HepG2 (cell line): ENCODE results near the gene CYP11A1. TPM values are rescaled to one million over a fixed set of nuclear protein-coding genes. Genes with fewer than 3 reads are reported as not detected.
A peak's percentile ranks its signal among the peaks of the same experiment; 100 is the strongest.

Experiments used
- FOSL1 ChIP-seq: sonication (generic); formaldehyde crosslinking; IDR thresholded peaks from 2 replicates; pipeline ENCODE4 v1.9.0; 2021; ENCODE audit warnings: missing genetic modification reagents, borderline replicate concordance
- FOXM1 ChIP-seq: sonication (generic); formaldehyde crosslinking; IDR thresholded peaks from 2 replicates; pipeline ENCODE4 v1.5.0; 2020; ENCODE audit warnings: missing genetic modification reagents
- HNRNPK ChIP-seq: fragments of 200-400 bp; formaldehyde crosslinking; IDR thresholded peaks from 2 replicates; pipeline ENCODE4 v1.6.1; 2018; ENCODE audit warnings: low read length, low read depth, moderate library complexity, mild to moderate bottlenecking; ENCODE audit not compliant: poor library complexity, severe bottlenecking
- HOMEZ ChIP-seq: IDR thresholded peaks from 2 replicates; pipeline ENCODE4 v1.6.1; 2016; ENCODE audit warnings: low read depth
- MTF2 ChIP-seq: sonication (generic); formaldehyde crosslinking; IDR thresholded peaks from 2 replicates; pipeline ENCODE4 v1.5.0; 2020; ENCODE audit warnings: missing genetic modification reagents, borderline replicate concordance
- PHF8 ChIP-seq: sonication (generic); formaldehyde crosslinking; IDR thresholded peaks from 2 replicates; pipeline ENCODE4 v1.5.0; 2020; ENCODE audit warnings: missing genetic modification reagents
- PRMT3 ChIP-seq: sonication (generic); formaldehyde crosslinking; IDR thresholded peaks from 2 replicates; pipeline ENCODE4 v1.8.1; 2022; ENCODE audit warnings: low read depth, mild to moderate bottlenecking, moderate library complexity, missing genetic modification reagents, borderline replicate concordance
- RBM39 ChIP-seq: fragments of 200-400 bp; formaldehyde crosslinking; IDR thresholded peaks from one replicate; pipeline ENCODE4 v1.6.1; 2018; ENCODE audit warnings: antibody characterized with exemption, mild to moderate bottlenecking, low read depth, low read length; ENCODE audit not compliant: poor library complexity, severe bottlenecking
- SP5 ChIP-seq: IDR thresholded peaks from 2 replicates; pipeline ENCODE4 v1.6.1; 2016; ENCODE audit warnings: low read depth, borderline replicate concordance
- SUZ12 ChIP-seq: fragments of 150-350 bp; IDR thresholded peaks from 2 replicates; pipeline ENCODE4 v1.6.1; 2014; ENCODE audit warnings: low read depth, low read length
- TFE3 ChIP-seq: IDR thresholded peaks from 2 replicates; pipeline ENCODE4 v1.6.1; 2016
- THAP8 ChIP-seq: sonication (generic); formaldehyde crosslinking; IDR thresholded peaks from 2 replicates; pipeline ENCODE4 v1.5.1; 2020; ENCODE audit warnings: missing genetic modification reagents, mild to moderate bottlenecking, borderline replicate concordance
- TIGD3 ChIP-seq: sonication (generic); formaldehyde crosslinking; IDR thresholded peaks from 2 replicates; pipeline ENCODE4 v1.5.1; 2020; ENCODE audit warnings: mild to moderate bottlenecking, missing genetic modification reagents, borderline replicate concordance
- XRCC5 ChIP-seq: fragments of 200-400 bp; formaldehyde crosslinking; optimal IDR thresholded peaks from 2 replicates; pipeline ENCODE3; 2017; ENCODE audit warnings: mild to moderate bottlenecking, low read length
- ZBTB10 ChIP-seq: sonication (generic); formaldehyde crosslinking; IDR thresholded peaks from 2 replicates; pipeline ENCODE4 v1.4.0; 2020; ENCODE audit warnings: missing genetic modification reagents, borderline replicate concordance
- ZMAT5 ChIP-seq: sonication (generic); formaldehyde crosslinking; IDR thresholded peaks from 2 replicates; pipeline ENCODE4 v1.5.0; 2020; ENCODE audit warnings: mild to moderate bottlenecking, low read depth, missing genetic modification reagents, borderline replicate concordance
- ZNF501 ChIP-seq: sonication (generic); formaldehyde crosslinking; IDR thresholded peaks from 2 replicates; pipeline ENCODE4 v1.5.1; 2020; ENCODE audit warnings: mild to moderate bottlenecking, moderate library complexity, missing genetic modification reagents
- ZNF576 ChIP-seq: sonication (generic); formaldehyde crosslinking; IDR thresholded peaks from 2 replicates; pipeline ENCODE4 v1.4.0; 2020; ENCODE audit warnings: mild to moderate bottlenecking, missing genetic modification reagents
- ZSCAN21 ChIP-seq: sonication (generic); formaldehyde crosslinking; IDR thresholded peaks from 2 replicates; pipeline ENCODE4 v1.8.0; 2022; ENCODE audit warnings: mild to moderate bottlenecking, missing genetic modification reagents, moderate library complexity, borderline replicate concordance
- polyA plus RNA-seq, 8 experiments: library from polyadenylated mRNA; depleted of rRNA in 3 of 8; stranded (reverse) in 7 of 8; unstranded in 1 of 8; fragments of >200 nt; fragmentation: Illumina TruSeq in 4 of 8; extraction: Trizol in 4 of 8; gene quantifications; 2 replicates each; pipeline versions ENCODE4 v1.2.1 to v1.2.3, GENCODE V29; 2011 to 2016; ENCODE audit warnings: low read depth in 4 of 8, missing spikeins in 1 of 8, mixed read lengths in 1 of 8; ENCODE audit not compliant: insufficient read depth in 1 of 8
- total RNA-seq, 5 experiments: library from RNA; depleted of rRNA; stranded (reverse); fragments of >200 nt; fragmentation: Illumina TruSeq; extraction: Trizol; gene quantifications; 2 replicates each; pipeline ENCODE4 v1.2.3, GENCODE V29; 2016; ENCODE audit warnings: low read depth in 1 of 5

The CYP11A1 gene
- total and polyA plus RNA-seq, 2 of the 13 experiments (the other 11 are each of a cell fraction or from before 2014, with no cell fraction given): 0.66 to 0.92 TPM

- TF ChIP-seq THAP8 (CRISPR knock-in tag) (no peak), ZNF576 (CRISPR knock-in tag) (no peak), ZMAT5 (CRISPR knock-in tag) (no peak), HNRNPK (no peak), ZBTB10 (no peak), FOSL1 (CRISPR knock-in tag) (no peak), MTF2 (no peak), XRCC5 (peak; percentile 70), TFE3 (CRISPR knock-in tag) (peak; percentile 61; the same call in 1 of the 2 replicates), TIGD3 (CRISPR knock-in tag) (no peak), RBM39 (peak; percentile 75), ZSCAN21 (CRISPR knock-in tag) (no peak), SUZ12 (no peak), ZNF501 (CRISPR knock-in tag) (no peak), HOMEZ (CRISPR knock-in tag) (no peak), PRMT3 (no peak), SP5 (CRISPR knock-in tag) (no peak), PHF8 (CRISPR knock-in tag) (0 out of 2 replicates have a peak, but pooled peaks have one; percentile 31), FOXM1 (CRISPR knock-in tag) (no peak)
Observed at GRCh38 chr15:74382004-74382816, 14.8 kb upstream of the CYP11A1 start (continued).
